DMS114 treated with DMSO at 0.1 percent for 48 hours (cell line): ENCODE measurements around the gene LZTR1.
"Not testable (repeated sequence)": the region's sequence is repeated elsewhere in the genome, so short reads cannot be mapped to it uniquely, and the experiment has no call there.

Experiments used
- DNase-seq: peaks from one replicate; lab custom pipeline; 2025; ENCODE audit not compliant: unreplicated experiment; lab: John Stamatoyannopoulos, UW

LZTR1 gene

GRCh38 chr22:20981787-20982562 is at the start of gene LZTR1:
TSS of gene LZTR1 (plus strand) at chr22:20982297. CDS start at chr22:20982372, 75 bp downstream.
- peak; percentile 58 for DNase-seq

DNA sequence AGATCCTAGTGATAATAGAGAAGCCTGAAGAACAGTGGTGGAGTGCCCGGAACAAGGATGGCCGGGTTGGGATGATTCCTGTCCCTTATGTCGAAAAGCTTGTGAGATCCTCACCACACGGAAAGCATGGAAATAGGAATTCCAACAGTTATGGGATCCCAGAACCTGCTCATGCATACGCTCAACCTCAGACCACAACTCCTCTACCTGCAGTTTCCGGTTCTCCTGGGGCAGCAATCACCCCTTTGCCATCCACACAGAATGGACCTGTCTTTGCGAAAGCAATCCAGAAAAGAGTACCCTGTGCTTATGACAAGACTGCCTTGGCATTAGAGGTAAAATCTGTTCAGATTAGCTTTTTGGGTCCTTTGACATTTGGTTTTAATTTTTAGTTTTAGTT is 48.2 kb upstream of the LZTR1 start:
- DNase-seq, result no peak

GRCh38 chr22:20935049-20935448 is 47.0 kb upstream of the LZTR1 start:
- not testable (repeated sequence) for DNase-seq

DNA sequence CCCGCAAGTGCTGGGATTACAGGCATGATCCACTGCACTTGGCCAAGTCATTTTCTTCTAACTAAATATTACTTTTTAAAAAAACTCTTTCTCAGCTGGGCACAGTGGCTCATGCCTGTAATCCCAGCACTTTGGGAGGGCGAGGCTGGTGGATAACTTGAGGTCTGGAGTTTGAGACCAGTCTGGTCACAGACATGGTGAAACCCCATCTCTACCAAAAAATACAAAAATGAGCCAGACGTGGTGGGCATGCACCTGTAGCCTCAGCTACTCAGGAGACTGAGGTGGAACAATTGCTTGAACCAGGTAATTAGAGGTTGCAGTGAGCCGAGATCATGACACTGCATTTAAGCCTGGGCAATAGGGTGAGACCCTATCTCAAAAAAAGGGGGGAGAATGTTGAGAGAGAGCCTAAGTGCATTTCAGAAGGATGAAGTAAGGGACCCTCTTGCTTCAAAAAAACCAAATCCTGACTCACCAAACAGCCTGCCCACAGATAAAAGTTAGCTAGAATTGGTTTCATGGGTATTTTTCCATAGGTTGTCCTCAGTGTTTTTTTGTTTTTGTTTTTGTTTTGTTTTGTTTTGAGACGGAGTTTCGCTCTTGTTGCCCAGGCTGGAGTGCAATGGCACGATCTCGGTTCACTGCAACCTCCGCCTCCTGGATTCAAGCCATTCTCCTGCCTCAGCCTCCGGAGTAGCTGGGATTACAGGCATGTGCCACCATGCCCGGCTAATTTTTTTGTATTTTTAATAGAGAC is 46.1 kb upstream of the LZTR1 start:
- DNase-seq, result not testable (repeated sequence)

DNA sequence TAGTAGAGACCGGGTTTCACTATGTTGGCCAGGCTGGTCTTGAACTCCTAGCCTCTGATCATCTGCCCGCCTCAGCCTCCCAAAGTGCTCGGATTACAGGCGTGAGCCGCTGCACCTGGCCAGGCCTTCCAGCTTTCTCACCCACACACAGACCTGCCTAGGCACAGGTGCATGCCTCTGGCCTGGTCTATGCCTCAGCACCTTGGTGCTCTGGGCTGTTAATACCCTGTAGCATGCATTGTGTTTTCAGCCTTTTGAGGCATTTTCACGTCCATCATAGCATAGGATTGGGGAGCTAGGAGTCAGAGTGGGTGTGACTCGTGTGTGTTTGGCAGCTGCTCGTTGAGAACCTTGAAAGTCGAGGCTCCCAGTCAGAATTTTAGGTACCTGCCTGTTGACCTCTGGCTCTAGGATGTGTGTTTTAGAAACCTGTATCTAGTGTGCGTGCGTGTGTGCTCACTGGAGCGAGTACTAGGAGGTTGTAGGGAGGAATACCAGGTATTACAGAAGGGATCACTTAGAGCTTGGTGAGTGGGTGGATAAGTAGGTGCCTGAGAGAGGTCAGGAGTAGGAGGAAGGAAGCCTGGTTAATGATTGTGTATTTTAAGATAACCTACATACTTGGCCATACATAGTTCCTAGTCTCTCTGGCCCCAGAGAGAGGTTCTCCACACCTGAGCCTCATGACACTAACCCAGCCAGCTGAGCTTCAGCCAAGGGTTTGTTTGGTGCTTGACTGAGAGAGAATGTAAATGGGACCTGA is 44.9 kb upstream of the LZTR1 start:
- no peak for DNase-seq

DNA sequence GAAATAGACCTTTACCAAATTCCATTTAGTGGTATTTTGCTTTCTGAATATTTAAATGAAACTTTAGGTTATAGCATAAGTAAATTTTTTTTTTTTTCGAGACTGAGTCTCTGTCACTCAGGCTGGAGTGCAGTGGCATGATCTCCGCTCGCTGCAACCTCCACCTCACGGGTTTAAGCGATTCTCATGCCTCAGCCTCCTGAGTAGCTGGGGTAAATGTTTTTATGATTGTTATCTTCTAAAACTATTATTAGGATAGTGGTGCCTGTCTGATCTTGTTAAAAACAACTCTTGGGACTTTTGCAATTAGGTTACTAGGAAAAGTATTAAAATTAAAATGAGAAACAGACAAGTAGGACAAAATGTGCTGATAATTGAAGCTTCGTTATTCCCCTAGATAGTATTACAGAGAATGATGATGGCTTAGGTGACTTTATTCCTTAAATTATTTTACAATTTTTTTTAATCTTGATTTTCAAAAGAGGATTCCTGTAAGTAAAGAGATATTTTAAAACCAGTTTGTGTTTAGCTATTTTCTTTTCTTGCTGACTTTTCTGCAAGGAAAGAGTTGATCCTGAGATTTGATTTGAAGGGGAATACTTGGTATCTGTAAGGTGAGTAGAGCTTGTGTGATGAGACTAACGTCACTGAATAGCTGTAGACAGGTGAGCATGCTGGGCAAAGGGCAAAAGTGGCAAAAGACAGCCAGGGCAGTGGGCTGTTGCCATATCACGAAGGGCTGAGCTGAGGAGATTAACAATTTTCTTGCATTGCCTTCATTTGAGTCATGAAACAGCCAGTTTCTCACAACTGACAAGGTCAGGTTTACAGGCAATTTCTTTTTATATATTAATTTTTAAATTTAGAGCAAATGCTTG is 44.1 kb upstream of the LZTR1 start:
- no peak for DNase-seq

DNA sequence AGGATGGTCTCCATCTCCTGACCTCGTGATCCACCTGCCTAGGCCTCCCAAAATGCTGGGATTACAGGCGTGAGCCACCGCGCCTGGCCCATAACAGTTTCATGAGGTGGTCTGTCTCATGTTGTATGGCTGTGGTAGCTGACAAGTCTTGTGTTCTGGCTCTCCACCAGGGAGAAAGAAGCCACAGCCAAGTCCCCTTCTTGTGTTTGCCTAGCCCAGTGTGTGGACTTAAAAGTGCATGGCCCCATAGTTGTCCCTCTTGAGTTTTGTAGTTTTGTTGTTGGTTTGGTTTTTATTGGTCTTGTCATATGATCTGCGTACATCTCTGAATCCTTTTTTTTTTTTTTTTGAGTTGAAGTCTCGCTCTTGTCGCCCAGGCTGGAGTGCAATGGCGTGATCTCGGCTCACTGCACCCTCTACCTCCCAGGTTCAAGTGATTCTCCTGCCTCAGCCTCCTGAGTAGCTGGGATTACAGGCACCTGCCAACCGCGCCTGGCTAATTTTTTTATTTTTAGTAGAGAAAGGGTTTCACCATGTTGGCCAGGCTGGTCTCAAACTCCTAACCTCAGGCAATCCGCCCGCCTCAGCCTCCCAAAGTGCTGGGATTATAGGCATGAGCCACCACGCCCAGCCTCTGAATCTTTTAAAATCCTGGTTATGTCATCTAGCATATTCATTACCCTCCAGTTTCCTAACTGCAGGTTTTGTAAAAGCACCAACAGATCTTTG is 42.5 kb upstream of the LZTR1 start:
- DNase-seq, result not testable (repeated sequence)

- DNase-seq, result no peak
Measured at GRCh38 chr22:20940186-20940651, 41.9 kb upstream of the LZTR1 start.

- DNase-seq, result no peak
Measured at GRCh38 chr22:20940904-20941385, 41.2 kb upstream of the LZTR1 start.

- not testable (repeated sequence) for DNase-seq
Measured at GRCh38 chr22:20942203-20942902, 39.7 kb upstream of the LZTR1 start.

DNA sequence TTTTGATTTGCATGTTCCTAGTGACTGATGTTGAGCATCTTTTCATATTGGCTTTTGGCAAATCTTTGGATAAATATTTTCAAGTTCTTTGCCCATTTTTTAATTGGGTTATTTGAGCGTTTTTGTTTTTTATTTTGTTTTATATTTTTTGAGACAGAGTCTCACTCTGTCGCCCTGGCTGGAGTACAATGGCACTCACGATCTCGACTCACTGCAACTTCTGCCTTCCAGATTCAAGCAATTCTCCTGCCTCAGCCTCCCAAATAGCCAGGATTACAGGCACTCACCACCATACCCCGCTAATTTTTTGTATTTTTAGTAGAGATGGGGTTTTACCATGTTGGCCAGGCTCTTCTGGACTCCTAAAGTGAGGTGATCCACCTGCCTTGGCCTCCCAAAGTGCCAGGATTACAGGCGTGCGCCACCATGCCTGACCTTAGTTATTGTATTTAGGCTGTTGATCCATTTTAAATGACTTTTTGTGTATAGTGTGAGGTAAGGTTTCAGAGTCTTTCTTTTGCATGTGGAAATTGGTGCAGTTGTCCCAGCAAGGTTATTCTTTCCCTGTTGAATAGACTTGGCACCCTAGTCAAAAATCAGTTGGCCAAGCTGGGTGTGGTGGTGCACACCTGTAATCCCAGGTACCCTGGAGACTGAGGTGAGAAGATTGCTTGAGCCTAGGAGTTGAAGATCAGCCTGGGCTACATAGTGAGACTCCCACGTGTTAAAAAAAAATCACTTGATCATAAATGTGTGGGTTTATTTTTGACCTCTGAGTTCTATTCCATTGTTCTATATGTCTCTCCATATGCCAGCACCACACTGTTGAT is 38.8 kb upstream of the LZTR1 start:
- no peak for DNase-seq

DNA sequence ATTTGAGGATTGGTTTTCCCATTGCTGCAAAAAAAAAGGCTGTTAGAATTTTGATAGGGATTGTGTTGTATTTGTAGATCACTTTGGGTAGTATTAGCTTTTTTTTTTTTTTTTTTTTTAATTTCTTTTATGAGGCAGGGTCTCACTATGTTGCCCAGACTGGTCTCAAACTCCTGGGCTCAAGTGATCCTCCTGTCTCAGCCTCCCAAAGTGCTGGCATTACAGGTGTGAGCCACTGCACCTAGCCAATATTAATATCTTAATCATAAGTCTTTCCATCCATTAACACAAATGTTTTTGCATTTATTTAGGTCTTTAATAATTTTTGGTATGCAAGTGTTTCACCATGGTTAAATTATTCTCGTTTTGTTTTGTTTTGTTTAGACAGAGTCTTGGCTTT is 38.1 kb upstream of the LZTR1 start:
- no peak for DNase-seq

DNA sequence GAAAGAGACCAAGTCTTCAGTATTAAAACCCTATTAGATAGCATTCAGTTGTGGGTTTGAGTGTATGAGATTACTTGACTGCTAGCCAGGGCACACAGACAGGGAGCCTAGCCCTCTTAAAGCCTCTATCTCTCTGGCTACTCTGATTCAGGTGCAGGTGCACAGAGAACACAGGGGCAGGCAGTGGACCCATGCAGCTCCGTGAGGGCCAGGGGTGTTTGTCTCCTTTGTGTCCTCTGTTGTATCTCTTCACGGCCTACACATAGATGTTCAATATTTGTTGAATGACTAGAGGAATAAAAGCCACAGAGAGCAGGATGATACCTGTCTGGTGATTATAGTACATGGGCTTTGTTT is 36.5 kb upstream of the LZTR1 start:
- no peak for DNase-seq

- no peak for DNase-seq
Measured at GRCh38 chr22:20946080-20946986, 35.8 kb upstream of the LZTR1 start.

GRCh38 chr22:20946991-20947390 is 35.1 kb upstream of the LZTR1 start:
- DNase-seq, result no peak

DNA sequence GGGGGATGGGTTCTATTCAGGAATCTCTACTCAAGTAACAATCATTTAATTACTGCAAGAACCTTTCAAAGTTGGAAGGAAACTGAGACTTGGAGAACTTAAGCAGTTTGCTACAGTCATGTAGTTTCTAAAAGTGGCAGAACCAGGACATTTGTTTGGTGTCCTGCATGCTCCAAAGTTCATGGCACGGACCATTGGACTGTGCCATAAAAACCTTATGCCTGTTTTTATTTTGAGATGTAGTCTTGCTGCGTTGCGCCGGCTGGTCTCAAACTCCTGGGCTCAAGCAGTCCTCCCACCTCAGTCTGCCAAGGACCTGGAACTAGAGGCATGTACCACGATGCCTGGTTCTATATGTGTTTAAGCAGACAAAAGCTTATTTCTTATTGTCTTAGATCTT is 33.6 kb upstream of the LZTR1 start:
- no peak for DNase-seq

DNA sequence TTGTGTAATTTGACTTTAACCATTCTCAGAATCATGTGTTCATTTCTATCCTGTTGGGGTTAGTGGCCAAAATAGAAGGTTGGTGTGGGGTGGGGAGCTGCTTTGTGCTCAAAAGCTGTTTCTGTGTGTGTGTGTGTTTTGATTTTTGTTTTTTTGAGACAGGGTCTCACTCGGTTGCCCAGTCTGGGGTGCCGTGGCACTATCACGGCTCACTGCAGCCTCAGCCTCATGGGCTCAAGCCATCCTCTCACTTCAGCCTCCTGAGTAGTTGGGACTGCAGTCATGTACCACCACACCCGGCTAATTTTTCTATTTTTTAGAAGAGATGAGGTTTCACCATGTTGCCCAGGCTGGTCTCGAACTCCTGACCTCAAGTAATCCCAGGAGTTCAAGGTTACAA is 33.1 kb upstream of the LZTR1 start:
- DNase-seq, result no peak
